ENCODE measurements around the gene NEAT1.
A peak's percentile ranks its signal among the peaks of the same experiment; 100 is the strongest.
"Not testable (repeated sequence)": the region's sequence is repeated elsewhere in the genome, so short reads cannot be mapped to it uniquely, and the experiment has no call there.

NEAT1 gene

DNA sequence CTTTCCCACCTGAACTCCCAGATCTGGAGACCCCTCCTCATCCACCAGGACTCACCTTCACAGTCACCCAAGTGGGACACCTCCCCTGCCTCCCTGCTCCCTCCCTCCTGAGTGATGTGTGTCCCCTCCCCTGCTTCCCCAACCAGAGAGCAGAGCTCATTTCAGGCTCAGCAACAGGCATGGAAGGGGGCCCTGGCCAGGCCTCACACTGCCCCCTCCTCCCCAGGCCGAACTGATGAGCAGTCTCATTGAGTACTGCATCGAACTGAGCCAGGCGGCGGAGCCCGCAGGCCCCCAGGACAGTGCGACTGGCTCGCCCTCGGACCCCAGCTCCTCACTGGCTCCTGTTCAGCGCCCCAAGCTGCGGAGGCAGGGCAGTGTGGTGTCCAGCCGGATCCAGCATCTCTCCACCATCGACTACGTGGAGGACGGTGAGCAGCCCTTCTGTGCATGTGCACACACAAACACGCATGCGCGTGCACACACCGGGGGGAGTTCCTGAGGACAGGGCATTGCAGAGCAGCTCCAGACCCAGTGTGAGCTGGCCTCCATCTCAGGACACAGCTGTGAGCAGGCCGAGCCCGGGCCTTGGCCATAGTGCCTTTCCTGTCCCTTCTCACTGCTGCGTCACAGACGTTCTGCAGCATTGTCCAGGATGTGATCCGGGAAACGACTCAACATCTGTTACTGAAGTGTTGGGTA is 17.8 kb upstream of the NEAT1 start:
- DNase-seq (ENCODE audit: low read depth) = no peak

- no peak for DNase-seq (ENCODE audit: low read depth)
Measured at GRCh38 chr11:65410936-65411680, 11.5 kb upstream of the NEAT1 start.

DNA sequence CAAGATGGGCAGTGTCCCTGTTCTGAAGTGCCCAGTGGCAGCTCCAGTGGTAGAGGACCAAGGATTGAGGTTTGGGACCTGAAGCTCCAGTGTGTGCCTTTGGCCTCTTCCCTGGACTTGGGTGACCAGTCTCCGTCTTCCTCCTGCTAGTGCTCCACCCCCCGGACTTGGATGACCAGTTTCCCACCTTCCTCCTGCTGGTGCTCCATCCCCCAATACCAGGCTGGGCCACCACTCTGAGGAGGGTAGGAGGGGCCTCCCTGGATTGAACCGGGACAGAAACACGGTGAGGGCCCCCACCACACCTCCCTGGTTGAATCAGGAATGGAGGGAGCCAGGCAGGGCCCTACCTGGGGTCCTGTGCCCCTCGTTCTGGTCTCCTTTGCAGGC is 10.9 kb upstream of the NEAT1 start:
- no peak for DNase-seq (ENCODE audit: low read depth)

DNA sequence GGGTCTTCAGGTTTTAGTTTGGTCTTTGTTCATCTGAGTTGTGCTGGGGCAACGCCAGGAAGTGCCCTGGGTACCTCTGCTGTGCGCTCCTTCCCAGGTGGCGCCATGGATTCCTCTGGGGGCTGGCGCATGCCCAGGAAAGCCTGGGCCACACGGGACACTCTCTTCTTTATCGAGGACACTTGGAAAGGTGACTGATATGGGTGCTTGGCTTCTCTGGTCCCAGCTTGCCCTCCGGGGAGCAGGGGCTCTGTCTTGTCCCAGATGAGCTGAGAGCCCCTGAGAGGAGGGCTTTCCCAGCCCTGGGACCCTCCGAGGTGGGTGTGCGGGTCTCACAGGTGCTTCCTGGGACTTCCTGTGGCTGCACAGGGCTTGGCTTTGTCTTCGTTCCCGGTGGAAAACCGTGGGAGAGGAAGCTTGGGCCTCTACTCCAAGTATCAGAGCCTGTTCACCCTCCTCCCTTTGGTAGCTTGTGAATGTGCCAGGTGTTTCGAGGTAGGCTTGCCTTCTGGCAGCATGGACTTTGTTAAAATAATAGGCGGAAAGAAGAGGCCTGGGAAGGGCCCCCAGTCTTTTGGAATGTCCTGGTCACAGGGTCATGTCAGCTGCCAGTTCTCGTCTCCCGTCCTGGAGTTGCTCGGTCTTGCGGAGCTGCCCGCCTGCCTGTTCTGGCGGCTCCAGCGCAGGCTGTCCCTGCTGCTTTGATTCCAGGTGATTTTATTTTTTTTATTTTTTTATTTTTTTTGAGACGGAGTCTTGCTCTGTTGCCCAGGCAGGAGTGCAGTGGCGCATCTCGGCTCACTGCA is 10.1 kb upstream of the NEAT1 start:
- no peak for DNase-seq (ENCODE audit: low read depth)

DNA sequence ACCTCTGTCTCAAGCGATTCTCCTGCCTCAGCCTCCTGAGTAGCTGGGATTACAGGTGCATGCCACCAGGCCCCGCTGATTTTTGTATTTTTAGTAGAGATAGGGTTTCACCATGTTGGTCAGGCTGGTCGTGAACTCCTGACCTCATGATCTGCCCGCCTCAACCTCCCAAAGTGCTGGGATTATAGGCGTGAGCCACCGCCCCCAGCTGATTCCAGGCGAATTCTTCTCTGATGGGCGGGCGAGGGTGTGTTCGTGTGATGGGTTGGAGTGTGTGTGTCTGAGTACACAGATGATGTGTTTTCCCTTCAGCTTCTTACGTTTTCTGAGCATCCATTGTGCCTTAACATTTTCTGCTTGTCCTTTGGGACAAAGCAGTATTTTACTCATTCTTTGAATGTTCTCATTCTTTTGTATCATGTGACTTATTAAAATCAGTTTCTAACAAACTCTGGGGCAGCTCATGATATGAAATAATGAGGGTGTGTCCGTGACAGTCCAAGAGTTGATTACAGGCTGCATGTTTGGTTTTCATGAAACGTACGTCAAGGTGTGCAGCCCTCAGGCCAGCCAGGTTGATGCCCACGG is 9.4 kb upstream of the NEAT1 start:
- not testable (repeated sequence) for DNase-seq (ENCODE audit: low read depth)

DNA sequence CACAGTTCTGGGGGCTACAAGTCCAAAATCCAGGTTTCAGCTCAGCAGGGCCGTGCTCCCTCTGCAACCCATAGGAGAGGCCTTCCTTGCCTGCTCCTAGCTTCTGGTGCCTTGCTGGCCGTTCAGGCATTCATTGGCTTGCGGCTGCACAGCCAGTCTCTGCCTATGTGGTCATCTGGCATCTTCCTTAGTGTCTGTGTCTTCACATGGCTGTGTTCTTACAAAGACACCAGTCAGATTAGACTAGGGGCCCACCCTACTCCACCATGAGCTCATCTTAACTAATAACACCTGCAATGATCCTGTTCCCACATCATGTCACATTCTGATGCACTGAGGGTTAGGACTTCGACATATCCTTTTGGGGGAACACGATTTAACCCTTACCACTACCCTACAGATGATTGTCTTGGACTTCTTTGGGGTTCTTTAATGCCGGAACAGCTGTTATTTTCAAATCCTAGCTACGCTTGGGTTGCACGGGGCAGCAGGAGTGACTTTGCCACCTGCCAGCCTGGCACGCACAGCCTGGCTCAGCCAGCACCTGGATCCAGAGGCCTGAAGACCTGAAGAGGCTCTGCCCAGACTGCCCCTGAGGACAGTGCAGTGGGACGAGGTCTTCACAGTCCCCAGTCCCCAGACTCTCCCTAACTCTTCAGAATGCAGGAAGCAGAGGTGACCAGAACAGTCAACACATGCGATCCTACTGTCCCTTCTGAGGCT is 7.7 kb upstream of the NEAT1 start:
- DNase-seq (ENCODE audit: low read depth) = no peak

DNA sequence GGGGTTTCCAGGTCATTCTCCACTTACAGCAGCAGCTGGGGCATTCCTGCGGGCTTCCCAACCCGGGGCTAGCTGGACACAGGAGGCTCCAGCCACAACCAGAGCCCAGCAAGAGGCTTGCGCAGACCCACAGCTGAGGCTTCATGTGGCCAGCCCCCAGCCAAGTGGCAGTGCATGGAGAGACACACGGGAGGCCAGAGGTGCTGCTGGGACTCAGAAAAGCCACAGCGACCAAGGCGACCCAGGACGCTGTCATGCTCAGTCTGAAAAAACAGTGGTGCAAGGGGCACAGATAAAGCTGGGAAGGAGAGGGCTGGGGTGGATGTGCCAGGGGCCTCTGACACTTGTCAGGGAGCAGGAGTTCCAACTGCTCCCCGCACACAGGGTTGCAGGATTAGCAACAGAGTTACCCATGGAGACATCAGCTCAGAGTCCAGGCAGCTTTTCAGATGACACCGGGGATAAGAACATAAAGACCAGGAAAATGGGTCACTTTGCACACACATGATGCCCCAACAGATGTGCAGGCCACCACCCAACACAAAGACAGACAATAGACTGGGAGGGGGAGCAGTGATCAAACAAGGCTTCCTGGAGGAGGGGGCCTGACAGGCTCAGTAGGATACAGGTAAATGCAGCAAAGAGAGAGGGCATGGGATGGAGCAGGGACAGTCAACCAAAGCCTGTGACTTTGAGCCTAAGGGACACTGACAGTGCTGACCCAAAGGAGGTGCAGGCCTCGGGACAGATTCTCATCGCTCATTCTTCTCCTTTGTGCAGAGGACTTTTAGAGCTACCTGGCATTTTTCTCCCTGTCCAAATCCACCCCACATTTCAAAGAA is 6.9 kb upstream of the NEAT1 start:
- no peak for DNase-seq (ENCODE audit: low read depth)

DNA sequence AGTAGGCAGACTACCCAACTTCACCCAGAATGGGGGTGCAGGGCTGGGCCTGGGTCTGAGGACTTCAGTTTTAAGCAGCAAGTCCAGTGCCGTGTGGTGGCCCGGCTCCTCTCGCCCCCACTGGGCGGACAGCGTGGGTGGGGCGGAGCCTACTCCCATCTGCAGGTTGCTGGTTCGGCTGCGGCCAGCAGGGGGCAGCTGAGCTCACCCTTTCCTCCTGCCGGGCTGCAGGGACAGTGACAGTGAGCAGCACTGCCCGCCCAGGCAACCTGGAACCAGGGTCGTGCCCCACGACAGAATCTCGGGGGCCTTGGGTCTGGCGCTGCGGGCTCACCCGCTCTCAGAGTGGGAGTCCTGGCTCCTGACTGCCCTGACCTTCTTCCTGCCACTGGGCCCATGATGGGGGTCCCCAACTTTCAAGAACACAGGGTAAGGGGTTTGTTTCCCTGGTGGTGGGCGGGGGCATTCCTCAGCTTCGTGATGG is 6.2 kb upstream of the NEAT1 start:
- peak; percentile 62 for DNase-seq (ENCODE audit: low read depth)

- DNase-seq (ENCODE audit: low read depth) = no peak
Measured at GRCh38 chr11:65416841-65417701, 5.5 kb upstream of the NEAT1 start.

- no peak for DNase-seq (ENCODE audit: low read depth)
Measured at GRCh38 chr11:65417702-65418430, 4.7 kb upstream of the NEAT1 start.

GRCh38 chr11:65418431-65418680 is 4.2 kb upstream of the NEAT1 start:
- no peak for DNase-seq (ENCODE audit: low read depth)

DNA sequence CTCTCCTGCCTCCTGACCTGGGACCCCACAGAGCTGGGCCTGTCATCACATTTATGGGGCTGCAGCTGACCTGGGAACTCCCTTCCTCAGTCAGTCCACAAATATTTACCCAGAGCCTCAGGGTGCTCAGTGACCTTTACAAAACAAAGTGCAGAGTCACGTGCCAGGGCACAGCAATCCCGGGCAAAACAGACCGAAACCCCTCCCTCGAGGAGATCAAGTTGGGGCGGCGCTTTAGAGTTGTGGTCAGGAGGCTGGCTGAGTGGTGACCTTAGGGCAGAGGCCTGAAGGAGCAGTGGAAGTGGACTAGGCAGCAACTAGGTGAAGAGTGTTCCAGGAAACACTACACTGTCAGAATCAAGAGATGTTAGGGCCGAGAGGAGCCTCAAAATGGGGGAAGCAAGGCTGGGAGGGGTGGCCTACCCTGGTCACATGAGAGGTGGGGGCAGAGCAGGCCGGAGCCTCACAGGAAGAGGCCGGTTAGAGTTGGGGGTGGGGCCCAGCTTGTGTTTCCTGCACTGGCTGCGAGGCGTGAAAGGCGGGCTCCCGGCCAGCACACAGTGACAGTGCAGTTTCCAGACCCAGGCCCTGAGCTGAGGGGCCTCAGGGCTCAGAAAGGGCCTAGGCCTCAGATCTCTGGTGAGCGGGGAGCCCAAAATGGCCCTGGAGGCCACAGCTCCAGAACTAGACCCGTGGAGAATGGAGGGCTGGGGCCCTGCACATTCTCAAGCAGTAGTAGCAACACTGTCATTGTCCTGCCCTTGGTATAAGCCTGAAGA is 3.7 kb upstream of the NEAT1 start:
- peak; percentile 93 for DNase-seq (ENCODE audit: low read depth)

DNA sequence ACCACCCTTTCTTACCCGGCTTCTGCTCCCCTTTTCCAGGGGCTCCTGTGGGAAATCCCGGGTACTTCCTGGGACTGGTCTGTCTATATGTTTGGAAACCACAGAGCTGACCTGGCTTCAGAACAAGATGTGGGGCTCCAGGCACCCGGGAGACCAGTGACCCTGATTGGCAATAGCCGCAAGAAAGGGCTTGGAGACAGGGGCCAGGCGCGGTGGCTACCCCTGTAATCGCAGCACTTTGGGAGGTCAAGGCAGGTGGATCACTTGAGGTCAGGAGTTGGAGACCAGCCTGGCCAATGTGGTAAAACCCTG is 3.2 kb upstream of the NEAT1 start:
- DNase-seq (ENCODE audit: low read depth) = no peak

DNA sequence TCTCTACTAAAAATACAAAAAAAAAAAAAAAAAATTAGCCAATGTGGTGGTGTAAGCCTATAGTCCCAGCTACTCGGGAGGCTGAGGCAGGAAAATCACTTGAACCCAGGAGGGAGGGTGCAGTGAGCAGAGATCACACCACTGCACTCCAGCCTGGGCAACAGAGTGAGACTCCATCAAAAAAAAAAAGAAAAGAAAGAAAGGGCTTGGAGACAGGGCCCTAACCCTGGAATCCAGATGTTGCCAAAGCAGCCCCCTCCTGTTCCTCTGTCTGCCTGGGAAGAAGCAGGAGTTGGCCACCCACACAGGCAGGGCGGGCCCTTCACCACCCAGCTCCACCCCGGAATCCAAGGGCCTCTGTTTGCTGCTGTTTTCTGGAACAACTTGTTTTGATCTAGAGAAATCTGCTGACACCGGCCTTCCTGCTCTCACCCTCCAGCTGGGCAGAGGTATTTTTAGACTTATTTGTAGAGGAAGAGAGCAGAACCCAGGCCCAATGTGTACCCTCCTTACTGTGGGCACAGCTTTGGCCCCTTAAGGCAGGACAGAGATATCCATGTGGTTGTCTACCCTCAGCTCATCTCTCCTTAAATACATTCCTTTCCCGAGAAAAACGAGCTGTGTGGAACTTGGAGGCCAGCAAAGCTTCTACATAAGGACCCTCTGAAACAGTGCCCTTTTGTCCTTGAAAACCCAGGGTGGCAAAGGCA is 2.7 kb upstream of the NEAT1 start:
- peak; percentile 68 for DNase-seq (ENCODE audit: low read depth)

GRCh38 chr11:65420506-65420905 is 2.1 kb upstream of the NEAT1 start:
- DNase-seq (ENCODE audit: low read depth) = no peak

DNA sequence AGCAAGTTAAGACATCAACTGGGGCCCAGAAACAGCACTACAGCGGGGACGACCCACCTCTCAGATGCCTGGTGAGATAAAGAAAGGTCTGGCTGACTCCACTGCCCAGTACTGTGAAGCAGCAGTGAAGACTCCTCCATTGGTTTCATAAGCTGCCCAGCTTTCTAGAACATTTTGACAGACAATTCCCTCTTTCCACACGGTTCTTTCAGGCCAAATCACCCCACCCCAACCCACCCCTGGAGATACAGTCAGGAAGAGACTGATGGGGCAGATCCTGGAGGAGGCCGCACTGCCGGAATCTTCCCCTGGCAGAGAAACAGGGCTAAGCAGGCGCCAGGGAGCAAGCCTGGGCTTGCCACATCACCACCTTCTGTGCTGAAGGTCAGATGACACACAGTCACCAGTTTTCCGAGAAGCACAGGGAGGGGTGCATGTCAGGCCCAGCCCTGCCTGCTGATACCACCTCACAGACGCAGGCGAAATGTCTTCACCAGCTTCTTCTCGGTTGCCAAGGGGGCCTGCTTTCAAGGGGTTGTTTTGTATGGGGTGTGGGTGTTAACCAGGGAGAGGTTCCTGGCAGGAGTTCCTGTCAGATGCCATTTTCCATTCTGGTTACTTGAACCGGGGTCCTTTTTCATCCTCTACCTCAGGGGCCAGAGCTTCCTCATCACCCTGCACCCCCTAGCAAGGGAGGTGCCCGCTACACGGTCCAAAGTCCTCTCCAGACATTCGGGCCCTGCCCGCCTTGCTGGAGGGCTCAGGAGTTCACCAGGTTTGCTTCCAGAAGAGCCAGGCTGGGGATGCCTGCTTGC is 1.4 kb upstream of the NEAT1 start:
- DNase-seq (ENCODE audit: low read depth) = no peak

Data from HS-27A (cell line).